ENCODE measurements around the gene FRMD8.
"Not testable (repeated sequence)": the region's sequence is repeated elsewhere in the genome, so short reads cannot be mapped to it uniquely, and the experiment has no call there.

The FRMD8 gene

GRCh38 chr11:65411681-65412070, 25.2 kb downstream of the FRMD8 start:
- DNase-seq (ENCODE audit: extremely low read depth in 1 of 2, low read depth in 1 of 2), result no peak

DNA sequence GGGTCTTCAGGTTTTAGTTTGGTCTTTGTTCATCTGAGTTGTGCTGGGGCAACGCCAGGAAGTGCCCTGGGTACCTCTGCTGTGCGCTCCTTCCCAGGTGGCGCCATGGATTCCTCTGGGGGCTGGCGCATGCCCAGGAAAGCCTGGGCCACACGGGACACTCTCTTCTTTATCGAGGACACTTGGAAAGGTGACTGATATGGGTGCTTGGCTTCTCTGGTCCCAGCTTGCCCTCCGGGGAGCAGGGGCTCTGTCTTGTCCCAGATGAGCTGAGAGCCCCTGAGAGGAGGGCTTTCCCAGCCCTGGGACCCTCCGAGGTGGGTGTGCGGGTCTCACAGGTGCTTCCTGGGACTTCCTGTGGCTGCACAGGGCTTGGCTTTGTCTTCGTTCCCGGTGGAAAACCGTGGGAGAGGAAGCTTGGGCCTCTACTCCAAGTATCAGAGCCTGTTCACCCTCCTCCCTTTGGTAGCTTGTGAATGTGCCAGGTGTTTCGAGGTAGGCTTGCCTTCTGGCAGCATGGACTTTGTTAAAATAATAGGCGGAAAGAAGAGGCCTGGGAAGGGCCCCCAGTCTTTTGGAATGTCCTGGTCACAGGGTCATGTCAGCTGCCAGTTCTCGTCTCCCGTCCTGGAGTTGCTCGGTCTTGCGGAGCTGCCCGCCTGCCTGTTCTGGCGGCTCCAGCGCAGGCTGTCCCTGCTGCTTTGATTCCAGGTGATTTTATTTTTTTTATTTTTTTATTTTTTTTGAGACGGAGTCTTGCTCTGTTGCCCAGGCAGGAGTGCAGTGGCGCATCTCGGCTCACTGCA, 26.0 kb downstream of the FRMD8 start:
- DNase-seq (ENCODE audit: extremely low read depth in 1 of 2, low read depth in 1 of 2), result no peak

GRCh38 chr11:65413077-65413664, 26.7 kb downstream of the FRMD8 start:
- not testable (repeated sequence) for DNase-seq (ENCODE audit: extremely low read depth in 1 of 2, low read depth in 1 of 2)

GRCh38 chr11:65414776-65415498, 28.5 kb downstream of the FRMD8 start:
- DNase-seq (ENCODE audit: extremely low read depth in 1 of 2, low read depth in 1 of 2), result no peak

GRCh38 chr11:65415499-65416340, 29.3 kb downstream of the FRMD8 start:
- no peak for DNase-seq (ENCODE audit: extremely low read depth in 1 of 2, low read depth in 1 of 2)

DNA sequence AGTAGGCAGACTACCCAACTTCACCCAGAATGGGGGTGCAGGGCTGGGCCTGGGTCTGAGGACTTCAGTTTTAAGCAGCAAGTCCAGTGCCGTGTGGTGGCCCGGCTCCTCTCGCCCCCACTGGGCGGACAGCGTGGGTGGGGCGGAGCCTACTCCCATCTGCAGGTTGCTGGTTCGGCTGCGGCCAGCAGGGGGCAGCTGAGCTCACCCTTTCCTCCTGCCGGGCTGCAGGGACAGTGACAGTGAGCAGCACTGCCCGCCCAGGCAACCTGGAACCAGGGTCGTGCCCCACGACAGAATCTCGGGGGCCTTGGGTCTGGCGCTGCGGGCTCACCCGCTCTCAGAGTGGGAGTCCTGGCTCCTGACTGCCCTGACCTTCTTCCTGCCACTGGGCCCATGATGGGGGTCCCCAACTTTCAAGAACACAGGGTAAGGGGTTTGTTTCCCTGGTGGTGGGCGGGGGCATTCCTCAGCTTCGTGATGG, 29.9 kb downstream of the FRMD8 start:
- DNase-seq (ENCODE audit: extremely low read depth in 1 of 2, low read depth in 1 of 2), result peak; percentile 85 to 87

DNA sequence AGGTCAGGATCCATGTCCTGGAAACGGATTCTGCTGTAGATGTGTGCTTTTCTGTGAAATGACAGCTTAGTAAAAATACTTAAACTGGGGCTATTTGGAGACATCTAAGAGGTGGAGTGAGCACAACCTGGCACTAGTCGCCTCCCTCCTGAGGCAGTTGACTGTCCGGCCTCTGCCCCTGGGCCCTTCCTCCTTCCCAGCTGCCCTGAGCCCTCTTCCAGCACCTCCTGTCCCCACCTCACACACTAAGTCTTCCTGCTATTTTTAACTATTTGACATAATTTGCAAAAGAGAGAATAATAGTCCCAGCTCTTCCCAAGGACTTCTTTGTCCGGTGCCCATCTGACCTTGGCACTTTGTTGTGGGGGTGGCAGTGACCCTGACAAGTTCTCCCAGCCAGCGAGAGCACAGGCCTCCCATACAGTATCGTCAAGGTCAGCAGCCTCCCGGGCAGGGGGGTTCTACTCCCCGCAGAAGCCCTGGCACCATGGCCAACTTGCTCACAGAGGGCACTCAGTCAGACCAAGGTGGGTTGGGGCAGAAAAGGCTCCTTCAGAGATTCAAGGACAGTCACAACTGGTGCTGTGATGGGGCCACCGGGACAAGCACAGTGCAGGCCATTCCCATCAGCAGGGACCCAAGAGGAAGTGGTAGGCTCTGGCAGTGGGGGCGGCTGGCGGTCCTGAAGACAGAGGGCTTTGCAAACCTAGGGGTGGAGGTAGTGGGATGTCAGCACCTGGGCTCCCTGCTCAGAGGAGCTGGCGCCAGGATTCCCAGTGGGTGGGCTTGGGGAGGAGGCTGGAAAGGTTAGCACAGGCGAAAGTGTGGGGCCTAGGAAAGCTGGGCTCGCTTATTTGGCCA, 30.6 kb downstream of the FRMD8 start:
- no peak for DNase-seq (ENCODE audit: extremely low read depth in 1 of 2, low read depth in 1 of 2)

- DNase-seq (ENCODE audit: extremely low read depth in 1 of 2, low read depth in 1 of 2), result no peak
Observed at GRCh38 chr11:65417702-65418430, 31.4 kb downstream of the FRMD8 start.

- DNase-seq (ENCODE audit: extremely low read depth in 1 of 2, low read depth in 1 of 2), result no peak
Observed at GRCh38 chr11:65418431-65418680, 31.9 kb downstream of the FRMD8 start.

DNA sequence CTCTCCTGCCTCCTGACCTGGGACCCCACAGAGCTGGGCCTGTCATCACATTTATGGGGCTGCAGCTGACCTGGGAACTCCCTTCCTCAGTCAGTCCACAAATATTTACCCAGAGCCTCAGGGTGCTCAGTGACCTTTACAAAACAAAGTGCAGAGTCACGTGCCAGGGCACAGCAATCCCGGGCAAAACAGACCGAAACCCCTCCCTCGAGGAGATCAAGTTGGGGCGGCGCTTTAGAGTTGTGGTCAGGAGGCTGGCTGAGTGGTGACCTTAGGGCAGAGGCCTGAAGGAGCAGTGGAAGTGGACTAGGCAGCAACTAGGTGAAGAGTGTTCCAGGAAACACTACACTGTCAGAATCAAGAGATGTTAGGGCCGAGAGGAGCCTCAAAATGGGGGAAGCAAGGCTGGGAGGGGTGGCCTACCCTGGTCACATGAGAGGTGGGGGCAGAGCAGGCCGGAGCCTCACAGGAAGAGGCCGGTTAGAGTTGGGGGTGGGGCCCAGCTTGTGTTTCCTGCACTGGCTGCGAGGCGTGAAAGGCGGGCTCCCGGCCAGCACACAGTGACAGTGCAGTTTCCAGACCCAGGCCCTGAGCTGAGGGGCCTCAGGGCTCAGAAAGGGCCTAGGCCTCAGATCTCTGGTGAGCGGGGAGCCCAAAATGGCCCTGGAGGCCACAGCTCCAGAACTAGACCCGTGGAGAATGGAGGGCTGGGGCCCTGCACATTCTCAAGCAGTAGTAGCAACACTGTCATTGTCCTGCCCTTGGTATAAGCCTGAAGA, 32.4 kb downstream of the FRMD8 start:
- DNase-seq (ENCODE audit: extremely low read depth in 1 of 2, low read depth in 1 of 2), result peak in 1 of 2 donors; percentile 65

DNA sequence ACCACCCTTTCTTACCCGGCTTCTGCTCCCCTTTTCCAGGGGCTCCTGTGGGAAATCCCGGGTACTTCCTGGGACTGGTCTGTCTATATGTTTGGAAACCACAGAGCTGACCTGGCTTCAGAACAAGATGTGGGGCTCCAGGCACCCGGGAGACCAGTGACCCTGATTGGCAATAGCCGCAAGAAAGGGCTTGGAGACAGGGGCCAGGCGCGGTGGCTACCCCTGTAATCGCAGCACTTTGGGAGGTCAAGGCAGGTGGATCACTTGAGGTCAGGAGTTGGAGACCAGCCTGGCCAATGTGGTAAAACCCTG, 33.0 kb downstream of the FRMD8 start:
- DNase-seq (ENCODE audit: extremely low read depth in 1 of 2, low read depth in 1 of 2), result no peak

DNA sequence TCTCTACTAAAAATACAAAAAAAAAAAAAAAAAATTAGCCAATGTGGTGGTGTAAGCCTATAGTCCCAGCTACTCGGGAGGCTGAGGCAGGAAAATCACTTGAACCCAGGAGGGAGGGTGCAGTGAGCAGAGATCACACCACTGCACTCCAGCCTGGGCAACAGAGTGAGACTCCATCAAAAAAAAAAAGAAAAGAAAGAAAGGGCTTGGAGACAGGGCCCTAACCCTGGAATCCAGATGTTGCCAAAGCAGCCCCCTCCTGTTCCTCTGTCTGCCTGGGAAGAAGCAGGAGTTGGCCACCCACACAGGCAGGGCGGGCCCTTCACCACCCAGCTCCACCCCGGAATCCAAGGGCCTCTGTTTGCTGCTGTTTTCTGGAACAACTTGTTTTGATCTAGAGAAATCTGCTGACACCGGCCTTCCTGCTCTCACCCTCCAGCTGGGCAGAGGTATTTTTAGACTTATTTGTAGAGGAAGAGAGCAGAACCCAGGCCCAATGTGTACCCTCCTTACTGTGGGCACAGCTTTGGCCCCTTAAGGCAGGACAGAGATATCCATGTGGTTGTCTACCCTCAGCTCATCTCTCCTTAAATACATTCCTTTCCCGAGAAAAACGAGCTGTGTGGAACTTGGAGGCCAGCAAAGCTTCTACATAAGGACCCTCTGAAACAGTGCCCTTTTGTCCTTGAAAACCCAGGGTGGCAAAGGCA, 33.5 kb downstream of the FRMD8 start:
- no peak for DNase-seq (ENCODE audit: extremely low read depth in 1 of 2, low read depth in 1 of 2)

- no peak for DNase-seq (ENCODE audit: extremely low read depth in 1 of 2, low read depth in 1 of 2)
Observed at GRCh38 chr11:65420506-65420905, 34.1 kb downstream of the FRMD8 start.

- DNase-seq (ENCODE audit: extremely low read depth in 1 of 2, low read depth in 1 of 2), result peak; percentile 71 to 87
Observed at GRCh38 chr11:65420979-65421793, 34.7 kb downstream of the FRMD8 start.

DNA sequence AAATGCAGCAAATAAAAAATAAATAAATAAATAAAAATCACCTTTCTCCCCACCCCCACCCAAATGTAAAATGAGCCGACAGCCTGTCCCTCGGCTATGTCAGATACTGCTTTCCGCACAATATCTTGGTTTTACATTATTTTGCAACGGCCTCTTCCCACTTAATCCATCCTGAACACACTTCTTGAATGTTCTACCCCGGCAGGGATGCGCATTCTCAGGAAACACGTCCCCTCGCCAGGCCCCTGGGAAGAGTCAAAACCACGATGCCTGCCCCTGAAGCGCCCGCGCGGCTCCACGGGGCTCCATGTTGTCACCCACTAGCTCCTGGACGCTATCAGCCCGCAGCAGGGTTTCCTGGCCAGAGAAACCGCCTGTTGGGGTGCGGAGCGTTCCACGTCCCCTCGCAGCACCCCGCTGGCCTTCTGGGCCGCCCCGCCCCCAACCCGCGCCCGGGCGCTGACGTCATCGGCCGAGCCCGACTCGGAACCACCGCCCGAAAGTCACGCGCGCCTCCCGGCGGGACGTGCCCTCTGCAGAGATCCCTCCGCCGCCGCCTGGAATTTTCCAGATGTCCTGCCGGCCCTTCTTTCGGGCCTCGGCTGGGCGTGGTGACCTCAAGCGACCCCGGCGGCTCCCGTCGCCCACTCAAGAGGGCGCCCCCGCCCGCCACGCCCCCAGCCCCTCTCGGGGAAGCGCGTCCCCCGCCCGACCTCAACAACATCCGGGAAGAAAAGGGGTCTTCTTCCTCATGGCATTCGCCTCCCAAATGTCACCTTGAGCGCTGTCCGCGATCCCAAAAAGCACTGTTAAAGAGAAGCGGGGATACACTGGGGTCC, 35.6 kb downstream of the FRMD8 start:
- peak; percentile 89 to 90 for DNase-seq (ENCODE audit: extremely low read depth in 1 of 2, low read depth in 1 of 2)

GRCh38 chr11:65422633-65423515, 36.4 kb downstream of the FRMD8 start, which contains the start of gene NEAT1:
Gene NEAT1, plus strand, starts transcription at chr11:65422798.
- DNase-seq (ENCODE audit: extremely low read depth in 1 of 2, low read depth in 1 of 2), result peak; percentile 89 to 90
